ENCODE data around the gene TMEM123.
"Not testable (repeated sequence)": the region's sequence is repeated elsewhere in the genome, so short reads cannot be mapped to it uniquely, and the experiment has no call there.

Gene TMEM123

GRCh38 chr11:102391549-102392237 is 60.9 kb downstream of the TMEM123 start:
- no peak for DNase-seq

- DNase-seq = peak; percentile 74 to 82 (median 79)
Measured at GRCh38 chr11:102390667-102391465, 61.7 kb downstream of the TMEM123 start.

GRCh38 chr11:102389253-102389652 is 63.3 kb downstream of the TMEM123 start:
- no peak for DNase-seq

- no peak for DNase-seq
Measured at GRCh38 chr11:102387043-102387781, 65.4 kb downstream of the TMEM123 start.

GRCh38 chr11:102386136-102386734 is 66.3 kb downstream of the TMEM123 start:
- DNase-seq = no peak

GRCh38 chr11:102385085-102386007 is 67.2 kb downstream of the TMEM123 start:
- peak in 2 of 4 experiments; percentile 13 to 14 for DNase-seq

GRCh38 chr11:102384419-102385079 is 68.0 kb downstream of the TMEM123 start:
- no peak for DNase-seq

GRCh38 chr11:102383839-102384238 is 68.7 kb downstream of the TMEM123 start:
- DNase-seq = no peak

GRCh38 chr11:102382384-102382783 is 70.2 kb downstream of the TMEM123 start:
- no peak for DNase-seq

GRCh38 chr11:102378818-102379217 is 73.7 kb downstream of the TMEM123 start:
- no peak for DNase-seq

GRCh38 chr11:102377891-102378290 is 74.7 kb downstream of the TMEM123 start:
- DNase-seq = no peak

- DNase-seq = no peak
Measured at GRCh38 chr11:102375720-102376399, 76.7 kb downstream of the TMEM123 start.

GRCh38 chr11:102374633-102375424 is 77.7 kb downstream of the TMEM123 start:
- not testable (repeated sequence) for DNase-seq

- DNase-seq = no peak
Measured at GRCh38 chr11:102368472-102368871, 84.1 kb downstream of the TMEM123 start.

GRCh38 chr11:102367364-102367763 is 85.2 kb downstream of the TMEM123 start:
- DNase-seq = peak in 2 of 4 experiments; percentile 40 to 52

GRCh38 chr11:102364991-102365390 is 87.6 kb downstream of the TMEM123 start:
- no peak for DNase-seq

GRCh38 chr11:102361086-102362031 is 91.2 kb downstream of the TMEM123 start:
- no peak for DNase-seq

- DNase-seq = no peak
Measured at GRCh38 chr11:102360681-102361080, 91.9 kb downstream of the TMEM123 start.
